HepG2 (cell line): ENCODE measurements around the gene ASB4. TPM values are rescaled to one million over a fixed set of nuclear protein-coding genes. Genes with fewer than 3 reads are reported as not detected.

ENCODE experiments used
- ARID4A ChIP-seq: sonication (generic); formaldehyde crosslinking; IDR thresholded peaks from 2 replicates; pipeline ENCODE4 v1.5.0; 2020; ENCODE audit warnings: mild to moderate bottlenecking, missing genetic modification reagents, borderline replicate concordance
- ATF7 ChIP-seq, 2 experiments: fragments of 450-650 bp in 1 of 2; sonication (generic) in 1 of 2; formaldehyde crosslinking in 1 of 2; IDR thresholded peaks; 2 replicates each; pipeline versions ENCODE4 v1.4.0 to v1.6.1; 2016 to 2020; ENCODE audit warnings: antibody characterized with exemption in 1 of 2, mild to moderate bottlenecking in 1 of 2, missing genetic modification reagents in 1 of 2
- FOXP1 ChIP-seq, 2 experiments: fragments of 450-650 bp in 1 of 2; IDR thresholded peaks; 2 replicates each; pipeline ENCODE4 v1.6.1; 2017 to 2018; ENCODE audit warnings: antibody characterized with exemption in 1 of 2
- GATA4 ChIP-seq: sonication (generic); IDR thresholded peaks from 2 replicates; pipeline ENCODE4 v1.6.1; 2016; ENCODE audit warnings: antibody characterized with exemption, low read depth, borderline replicate concordance
- GZF1 ChIP-seq: sonication (generic); formaldehyde crosslinking; IDR thresholded peaks from 2 replicates; pipeline ENCODE4 v1.5.1; 2020; ENCODE audit warnings: mild to moderate bottlenecking, missing genetic modification reagents
- HMG20A ChIP-seq: IDR thresholded peaks from 2 replicates; pipeline ENCODE4 v1.6.1; 2016; ENCODE audit warnings: borderline replicate concordance
- HNF4G ChIP-seq, 2 experiments: sonication (generic) in 1 of 2; formaldehyde crosslinking in 1 of 2; IDR thresholded peaks; 2 replicates each; pipeline versions ENCODE4 v1.4.0 to v1.6.1; 2011 to 2020; ENCODE audit warnings: borderline replicate concordance in 2 of 2, low read depth in 2 of 2, mild to moderate bottlenecking in 2 of 2, low read length in 1 of 2, missing genetic modification reagents in 1 of 2, moderate library complexity in 1 of 2
- JDP2 ChIP-seq: sonication (generic); formaldehyde crosslinking; IDR thresholded peaks from 2 replicates; pipeline ENCODE4 v1.8.1; 2022; ENCODE audit warnings: missing genetic modification reagents, borderline replicate concordance
- KLF16 ChIP-seq, 2 experiments: sonication (generic) in 1 of 2; formaldehyde crosslinking in 1 of 2; IDR thresholded peaks; 2 replicates each; pipeline versions ENCODE4 v1.6.1 to v1.8.0; 2016 to 2023; ENCODE audit warnings: missing genetic modification reagents in 2 of 2, missing compliant biosample characterization in 1 of 2
- NKX3-1 ChIP-seq: sonication (generic); formaldehyde crosslinking; IDR thresholded peaks from 2 replicates; pipeline ENCODE4 v1.5.0; 2020; ENCODE audit warnings: missing genetic modification reagents
- NR2C2 ChIP-seq: sonication (generic); formaldehyde crosslinking; IDR thresholded peaks from 2 replicates; pipeline ENCODE4 v1.4.0; 2020; ENCODE audit warnings: missing genetic modification reagents, mild to moderate bottlenecking, moderate library complexity, borderline replicate concordance
- SALL1 ChIP-seq: sonication (generic); formaldehyde crosslinking; IDR thresholded peaks from 2 replicates; pipeline ENCODE4 v1.8.0; 2022; ENCODE audit warnings: mild to moderate bottlenecking, missing genetic modification reagents
- SP1 ChIP-seq, 2 experiments: fragments of 450-650 bp in 1 of 2; sonication (generic) in 1 of 2; formaldehyde crosslinking in 1 of 2; IDR thresholded peaks; 2 replicates each; pipeline versions ENCODE4 v1.4.0 to v1.6.1; 2016 to 2020; ENCODE audit warnings: missing genetic modification reagents in 1 of 2
- SRSF1 ChIP-seq: fragments of 200-400 bp; formaldehyde crosslinking; optimal IDR thresholded peaks from 2 replicates; pipeline ENCODE3; 2017; ENCODE audit warnings: mild to moderate bottlenecking, low read depth, low read length, moderate library complexity
- ZBTB46 ChIP-seq: sonication (generic); formaldehyde crosslinking; IDR thresholded peaks from 2 replicates; pipeline ENCODE4 v1.4.0; 2020; ENCODE audit warnings: mild to moderate bottlenecking, missing genetic modification reagents, borderline replicate concordance
- ZMYM2 ChIP-seq: sonication (generic); formaldehyde crosslinking; IDR thresholded peaks from 2 replicates; pipeline ENCODE4 v1.8.0; 2022; ENCODE audit warnings: mild to moderate bottlenecking, missing genetic modification reagents
- ZNF292 ChIP-seq: sonication (generic); formaldehyde crosslinking; IDR thresholded peaks from 2 replicates; pipeline ENCODE4 v1.8.1; 2022; ENCODE audit warnings: mild to moderate bottlenecking, low read depth, missing genetic modification reagents, borderline replicate concordance
- ZNF616 ChIP-seq: sonication (generic); formaldehyde crosslinking; IDR thresholded peaks from 2 replicates; pipeline ENCODE4 v1.5.0; 2020; ENCODE audit warnings: low read depth, mild to moderate bottlenecking, missing genetic modification reagents
- polyA plus RNA-seq, 8 experiments: library from polyadenylated mRNA; depleted of rRNA in 3 of 8; stranded (reverse) in 7 of 8; unstranded in 1 of 8; fragments of >200 nt; fragmentation: Illumina TruSeq in 4 of 8; extraction: Trizol in 4 of 8; gene quantifications; 2 replicates each; pipeline versions ENCODE4 v1.2.1 to v1.2.3, GENCODE V29; 2011 to 2016; ENCODE audit warnings: low read depth in 4 of 8, missing spikeins in 1 of 8, mixed read lengths in 1 of 8; ENCODE audit not compliant: insufficient read depth in 1 of 8
- total RNA-seq, 5 experiments: library from RNA; depleted of rRNA; stranded (reverse); fragments of >200 nt; fragmentation: Illumina TruSeq; extraction: Trizol; gene quantifications; 2 replicates each; pipeline ENCODE4 v1.2.3, GENCODE V29; 2016; ENCODE audit warnings: low read depth in 1 of 5
- TF ChIP-seq, protein P1 (sequence below): sonication (generic); formaldehyde crosslinking; IDR thresholded peaks from 2 replicates; pipeline ENCODE4 v1.8.1; 2023; ENCODE audit warnings: mild to moderate bottlenecking, inconsistent platforms, moderate library complexity, missing genetic modification reagents, borderline replicate concordance
- TF ChIP-seq, protein P2 (sequence below): sonication (generic); formaldehyde crosslinking; IDR thresholded peaks from 2 replicates; pipeline ENCODE4 v1.4.0; 2020; ENCODE audit warnings: missing genetic modification reagents

ASB4 gene
- total and polyA plus RNA-seq, 2 of the 13 experiments (the other 11 are each of a cell fraction or from before 2014, with no cell fraction given): 1.1 to 4.0 TPM

- TF ChIP-seq ARID4A (CRISPR knock-in tag): no peak
- TF ChIP-seq SALL1: peak; percentile 87
- TF ChIP-seq ZNF292: no peak
- TF ChIP-seq GATA4: 0 out of 2 replicates have a peak, but pooled peaks have one; percentile 41
- no peak for TF ChIP-seq SP1 (IDR thresholded peaks at IDR 0.05)
- no peak for TF ChIP-seq SP1 (CRISPR knock-in tag; IDR thresholded peaks at IDR 0.05)
- TF ChIP-seq, protein P1, sequence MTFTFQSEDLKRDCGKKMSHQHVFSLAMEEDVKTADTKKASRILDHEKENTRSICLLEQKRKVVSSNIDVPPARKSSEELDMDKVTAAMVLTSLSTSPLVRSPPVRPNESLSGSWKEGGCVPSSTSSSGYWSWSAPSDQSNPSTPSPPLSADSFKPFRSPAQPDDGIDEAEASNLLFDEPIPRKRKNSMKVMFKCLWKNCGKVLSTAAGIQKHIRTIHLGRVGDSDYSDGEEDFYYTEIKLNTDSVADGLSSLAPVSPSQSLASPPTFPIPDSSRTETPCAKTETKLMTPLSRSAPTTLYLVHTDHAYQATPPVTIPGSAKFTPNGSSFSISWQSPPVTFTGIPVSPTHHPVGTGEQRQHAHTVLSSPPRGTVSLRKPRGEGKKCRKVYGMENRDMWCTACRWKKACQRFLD: no peak
- peak; percentile 33; the same call in 1 of the 2 replicates for TF ChIP-seq HMG20A (CRISPR knock-in tag)
- TF ChIP-seq ZBTB46 (CRISPR knock-in tag): no peak
- no peak for TF ChIP-seq NKX3-1 (CRISPR knock-in tag)
- no peak for TF ChIP-seq ATF7 (IDR thresholded peaks at IDR 0.05)
- TF ChIP-seq ATF7 (CRISPR knock-in tag; IDR thresholded peaks at IDR 0.05): no peak
- TF ChIP-seq FOXP1 (IDR thresholded peaks at IDR 0.05): no peak
- TF ChIP-seq FOXP1 (CRISPR knock-in tag; IDR thresholded peaks at IDR 0.05): peak; percentile 70; the same call in 1 of the 2 replicates
- no peak for TF ChIP-seq ZMYM2
- TF ChIP-seq HNF4G (IDR thresholded peaks at IDR 0.05; ENCODE audit: borderline replicate concordance, low read depth, low read length): no peak
- TF ChIP-seq HNF4G (CRISPR knock-in tag; IDR thresholded peaks at IDR 0.05; ENCODE audit: borderline replicate concordance, low read depth): no peak
- TF ChIP-seq KLF16 (CRISPR knock-in tag; IDR thresholded peaks at IDR 0.05): no peak; a peak in 1 of 4 replicates
- no peak for TF ChIP-seq NR2C2
- no peak for TF ChIP-seq JDP2
- no peak for TF ChIP-seq GZF1 (CRISPR knock-in tag)
- TF ChIP-seq SRSF1: no peak
- TF ChIP-seq ZNF616 (CRISPR knock-in tag): no peak
- TF ChIP-seq, protein P2, sequence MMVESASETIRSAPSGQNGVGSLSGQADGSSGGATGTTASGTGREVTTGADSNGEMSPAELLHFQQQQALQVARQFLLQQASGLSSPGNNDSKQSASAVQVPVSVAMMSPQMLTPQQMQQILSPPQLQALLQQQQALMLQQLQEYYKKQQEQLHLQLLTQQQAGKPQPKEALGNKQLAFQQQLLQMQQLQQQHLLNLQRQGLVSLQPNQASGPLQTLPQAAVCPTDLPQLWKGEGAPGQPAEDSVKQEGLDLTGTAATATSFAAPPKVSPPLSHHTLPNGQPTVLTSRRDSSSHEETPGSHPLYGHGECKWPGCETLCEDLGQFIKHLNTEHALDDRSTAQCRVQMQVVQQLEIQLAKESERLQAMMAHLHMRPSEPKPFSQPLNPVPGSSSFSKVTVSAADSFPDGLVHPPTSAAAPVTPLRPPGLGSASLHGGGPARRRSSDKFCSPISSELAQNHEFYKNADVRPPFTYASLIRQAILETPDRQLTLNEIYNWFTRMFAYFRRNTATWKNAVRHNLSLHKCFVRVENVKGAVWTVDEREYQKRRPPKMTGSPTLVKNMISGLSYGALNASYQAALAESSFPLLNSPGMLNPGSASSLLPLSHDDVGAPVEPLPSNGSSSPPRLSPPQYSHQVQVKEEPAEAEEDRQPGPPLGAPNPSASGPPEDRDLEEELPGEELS (CRISPR knock-in tag): peak; percentile 73
Observed at GRCh38 chr7:95470452-95470851, 15.3 kb upstream of the ASB4 start (continued).
